A549 (cell line): ENCODE data around the gene CS.

Experiments used
- CTCF ChIP-seq: fragments of >200 bp; sonication (Bioruptor Twin); formaldehyde crosslinking; IDR thresholded peaks from 3 replicates; pipeline ENCODE4 v1.5.1; 2016
- HDAC2 ChIP-seq: fragments of 200-600 bp; sonication (generic); IDR thresholded peaks from 2 replicates; pipeline ENCODE4 v1.6.1; 2016
- PHF8 ChIP-seq: fragments of 200-600 bp; sonication (generic); IDR thresholded peaks from 2 replicates; pipeline ENCODE4 v1.6.1; 2016; ENCODE audit warnings: low read depth, mild to moderate bottlenecking, antibody characterized with exemption, moderate library complexity, borderline replicate concordance

DNA sequence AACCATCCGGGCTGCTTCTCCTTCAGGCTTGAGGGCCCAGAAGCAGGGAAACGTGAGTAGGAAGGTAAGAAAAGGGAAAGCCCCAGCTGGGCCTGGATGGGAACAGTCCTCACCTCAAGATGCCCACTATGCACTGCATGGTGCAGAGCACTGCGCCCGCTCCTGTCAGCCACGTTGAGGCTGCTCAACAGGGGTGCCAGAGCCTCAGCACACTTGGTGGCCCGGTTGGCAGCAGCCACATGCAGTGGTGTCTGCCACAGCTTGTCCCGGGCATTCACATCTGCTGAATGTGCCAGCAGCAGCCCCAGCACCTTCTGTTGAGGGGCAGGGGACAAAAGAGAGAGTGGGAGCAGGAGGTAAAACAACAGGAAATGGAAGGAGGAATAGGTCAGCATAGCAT, 44.5 kb downstream of the CS start:
- TF ChIP-seq HDAC2 (no peak), CTCF (no peak), PHF8 (no peak)
